HepG2 (cell line): Measurements from ENCODE around the gene FER1L5. TPM values are rescaled to one million over a fixed set of nuclear protein-coding genes. Genes with fewer than 3 reads are reported as not detected.

Experiments used
- ATF7-NPFF ChIP-seq: sonication (generic); formaldehyde crosslinking; IDR thresholded peaks from 2 replicates; pipeline ENCODE4 v1.8.1; 2023; ENCODE audit warnings: mild to moderate bottlenecking, low read depth, missing genetic modification reagents, moderate library complexity
- FOXA3 ChIP-seq: IDR thresholded peaks from 2 replicates; pipeline ENCODE4 v1.6.1; 2016; ENCODE audit warnings: missing genetic modification reagents, missing compliant biosample characterization
- GATA4 ChIP-seq: sonication (generic); IDR thresholded peaks from 2 replicates; pipeline ENCODE4 v1.6.1; 2016; ENCODE audit warnings: antibody characterized with exemption, low read depth, borderline replicate concordance
- HNF4G ChIP-seq, 2 experiments: sonication (generic) in 1 of 2; formaldehyde crosslinking in 1 of 2; IDR thresholded peaks; 2 replicates each; pipeline versions ENCODE4 v1.4.0 to v1.6.1; 2011 to 2020; ENCODE audit warnings: borderline replicate concordance in 2 of 2, low read depth in 2 of 2, mild to moderate bottlenecking in 2 of 2, low read length in 1 of 2, missing genetic modification reagents in 1 of 2, moderate library complexity in 1 of 2
- IRF1 ChIP-seq: sonication (generic); formaldehyde crosslinking; IDR thresholded peaks from 2 replicates; pipeline ENCODE4 v1.4.0; 2020; ENCODE audit warnings: low read depth, mild to moderate bottlenecking, missing genetic modification reagents
- KMT2B ChIP-seq: IDR thresholded peaks from 2 replicates; pipeline ENCODE4 v1.6.1; 2016; ENCODE audit warnings: missing genetic modification reagents, missing compliant biosample characterization
- NAIF1 ChIP-seq: sonication (generic); formaldehyde crosslinking; IDR thresholded peaks from 2 replicates; pipeline ENCODE4 v1.5.0; 2020; ENCODE audit warnings: mild to moderate bottlenecking, missing genetic modification reagents, borderline replicate concordance
- PAWR ChIP-seq: sonication (generic); formaldehyde crosslinking; IDR thresholded peaks from 2 replicates; pipeline ENCODE4 v1.4.0; 2020; ENCODE audit warnings: missing genetic modification reagents, mild to moderate bottlenecking, borderline replicate concordance
- POLR2AphosphoS5 ChIP-seq: IDR thresholded peaks from 2 replicates; pipeline ENCODE4 v1.6.1; 2012; ENCODE audit warnings: low read depth, low read length
- RARA ChIP-seq: IDR thresholded peaks from 2 replicates; pipeline ENCODE4 v1.6.1; 2016; ENCODE audit warnings: missing genetic modification reagents, missing compliant biosample characterization
- RXRA ChIP-seq: sonication (generic); formaldehyde crosslinking; IDR thresholded peaks from 2 replicates; pipeline ENCODE4 v1.5.1; 2020; ENCODE audit warnings: missing genetic modification reagents
- SP1 ChIP-seq, 2 experiments: fragments of 450-650 bp in 1 of 2; sonication (generic) in 1 of 2; formaldehyde crosslinking in 1 of 2; IDR thresholded peaks; 2 replicates each; pipeline versions ENCODE4 v1.4.0 to v1.6.1; 2016 to 2020; ENCODE audit warnings: missing genetic modification reagents in 1 of 2
- UBTF ChIP-seq: sonication (generic); formaldehyde crosslinking; IDR thresholded peaks from 2 replicates; pipeline ENCODE4 v1.4.0; 2020; ENCODE audit warnings: mild to moderate bottlenecking, missing genetic modification reagents
- ZNF17 ChIP-seq: sonication (generic); formaldehyde crosslinking; IDR thresholded peaks from 2 replicates; pipeline ENCODE4 v1.5.0; 2020; ENCODE audit warnings: mild to moderate bottlenecking, missing genetic modification reagents
- ZNF205 ChIP-seq: IDR thresholded peaks from 2 replicates; pipeline ENCODE4 v1.6.1; 2018; ENCODE audit warnings: missing biosample characterization, missing genetic modification reagents
- ZNF292 ChIP-seq: sonication (generic); formaldehyde crosslinking; IDR thresholded peaks from 2 replicates; pipeline ENCODE4 v1.8.1; 2022; ENCODE audit warnings: mild to moderate bottlenecking, low read depth, missing genetic modification reagents, borderline replicate concordance
- ZNF34 ChIP-seq: sonication (generic); formaldehyde crosslinking; IDR thresholded peaks from 2 replicates; pipeline ENCODE4 v1.4.0; 2020; ENCODE audit warnings: mild to moderate bottlenecking, missing genetic modification reagents, borderline replicate concordance
- ZNF343 ChIP-seq: sonication (generic); formaldehyde crosslinking; IDR thresholded peaks from 2 replicates; pipeline ENCODE4 v1.4.0; 2020; ENCODE audit warnings: mild to moderate bottlenecking, missing genetic modification reagents
- ZNF609 ChIP-seq: sonication (generic); formaldehyde crosslinking; IDR thresholded peaks from 2 replicates; pipeline ENCODE4 v1.4.0; 2020; ENCODE audit warnings: mild to moderate bottlenecking, missing genetic modification reagents, borderline replicate concordance
- ZNF619 ChIP-seq: sonication (generic); formaldehyde crosslinking; IDR thresholded peaks from 2 replicates; pipeline ENCODE4 v1.4.0; 2020; ENCODE audit warnings: mild to moderate bottlenecking, missing genetic modification reagents
- ZNF644 ChIP-seq: IDR thresholded peaks from 2 replicates; pipeline ENCODE4 v1.6.1; 2016; ENCODE audit warnings: low read depth
- polyA plus RNA-seq, 8 experiments: library from polyadenylated mRNA; depleted of rRNA in 3 of 8; stranded (reverse) in 7 of 8; unstranded in 1 of 8; fragments of >200 nt; fragmentation: Illumina TruSeq in 4 of 8; extraction: Trizol in 4 of 8; gene quantifications; 2 replicates each; pipeline versions ENCODE4 v1.2.1 to v1.2.3, GENCODE V29; 2011 to 2016; ENCODE audit warnings: low read depth in 4 of 8, missing spikeins in 1 of 8, mixed read lengths in 1 of 8; ENCODE audit not compliant: insufficient read depth in 1 of 8
- total RNA-seq, 5 experiments: library from RNA; depleted of rRNA; stranded (reverse); fragments of >200 nt; fragmentation: Illumina TruSeq; extraction: Trizol; gene quantifications; 2 replicates each; pipeline ENCODE4 v1.2.3, GENCODE V29; 2016; ENCODE audit warnings: low read depth in 1 of 5

The FER1L5 gene
- total and polyA plus RNA-seq, 2 of the 13 experiments (the other 11 are each of a cell fraction or from before 2014, with no cell fraction given), result 0.02 to 0.08 TPM

- TF ChIP-seq ZNF644 (CRISPR knock-in tag) (peak; percentile 94), GATA4 (0 out of 2 replicates have a peak, but pooled peaks have one; percentile 36), NAIF1 (CRISPR knock-in tag) (no peak), ZNF17 (CRISPR knock-in tag) (no peak), ZNF205 (CRISPR knock-in tag) (peak; percentile 71; the same call in 1 of the 2 replicates), ZNF343 (CRISPR knock-in tag) (no peak), KMT2B (CRISPR knock-in tag) (0 out of 2 replicates have a peak, but pooled peaks have one; percentile 35), PAWR (no peak), SP1 (IDR thresholded peaks at IDR 0.05) (no peak), SP1 (CRISPR knock-in tag; IDR thresholded peaks at IDR 0.05) (no peak), RARA (CRISPR knock-in tag) (peak; percentile 50), ZNF609 (CRISPR knock-in tag) (peak; percentile 45; the same call in 1 of the 2 replicates), UBTF (CRISPR knock-in tag) (no peak), ATF7-NPFF (CRISPR knock-in tag) (0 out of 2 replicates have a peak, but pooled peaks have one; percentile 44), ZNF34 (CRISPR knock-in tag) (no peak), RXRA (peak; percentile 61; the same call in 1 of the 2 replicates), FOXA3 (CRISPR knock-in tag) (peak; percentile 51; the same call in 1 of the 2 replicates), ZNF619 (CRISPR knock-in tag) (peak; percentile 66; the same call in 1 of the 2 replicates), HNF4G (IDR thresholded peaks at IDR 0.05; ENCODE audit: borderline replicate concordance, low read depth, low read length) (peak; percentile 91; the same call in 1 of the 2 replicates), HNF4G (CRISPR knock-in tag; IDR thresholded peaks at IDR 0.05; ENCODE audit: borderline replicate concordance, low read depth) (peak; percentile 77; the same call in 1 of the 2 replicates), IRF1 (CRISPR knock-in tag) (no peak), ZNF292 (CRISPR knock-in tag) (peak; percentile 68; the same call in 1 of the 2 replicates), POLR2AphosphoS5 (peak; percentile 55)
These were observed 41.6 kb downstream of the FER1L5 start (continued) for GRCh38 chr2:96683972-96684820.
